ENCODE measurements around the gene SDCCAG8.

- TF ChIP-seq CHD2 (IDR thresholded peaks at IDR 0.05; ENCODE audit: low read length) = no peak
- TF ChIP-seq RXRA (IDR thresholded peaks at IDR 0.05; ENCODE audit: insufficient read depth, low read depth, low read length) = no peak
- no peak for TF ChIP-seq EZH2 (IDR thresholded peaks at IDR 0.05; ENCODE audit: low read depth, low read length, severe bottlenecking)
- no peak for TF ChIP-seq CTCF (IDR thresholded peaks at IDR 0.05; ENCODE audit: control extremely low read depth in 1 of 3, insufficient read depth in 1 of 3, low read depth in 1 of 3, low read length in 3 of 3)
- no peak for TF ChIP-seq CEBPB (IDR thresholded peaks at IDR 0.05; ENCODE audit: low read depth, low read length)
- no peak for TF ChIP-seq RAD21 (IDR thresholded peaks at IDR 0.05 in 1 of 2, conservative IDR thresholded peaks at IDR 0.05 in 1 of 2; ENCODE audit: low read depth in 2 of 2, low read length in 2 of 2)
These were observed 139.0 kb downstream of the SDCCAG8 start for GRCh38 chr1:243394601-243395464.

Data from H1 (cell line).